NCI-H524 treated with DMSO at 0.1 percent for 48 hours (cell line): Measurements from ENCODE around the gene AFG1L.
"Not testable (repeated sequence)": the region's sequence is repeated elsewhere in the genome, so short reads cannot be mapped to it uniquely, and the experiment has no call there.

Source experiments
- DNase-seq: peaks from one replicate; lab custom pipeline; 2025; lab: John Stamatoyannopoulos, UW

Gene AFG1L

DNA sequence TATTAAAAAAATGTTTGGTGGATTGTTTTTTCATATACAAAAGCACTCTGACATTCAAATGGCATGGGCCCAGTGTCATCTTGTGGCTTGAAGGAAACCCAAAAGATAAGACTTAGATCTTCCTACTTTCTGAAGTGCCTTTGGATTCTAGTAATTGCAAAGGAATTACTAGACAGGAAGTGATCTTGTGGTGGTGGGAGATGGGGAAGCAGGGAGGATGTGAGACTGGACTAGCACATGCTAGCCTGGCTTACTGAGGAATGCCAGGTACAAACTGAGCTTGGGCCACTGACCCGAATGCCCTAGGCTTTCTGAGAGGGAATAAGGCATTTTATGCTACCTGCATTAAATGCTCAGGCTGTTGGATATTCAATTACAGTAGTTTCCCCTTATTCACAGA lies 59.0 kb downstream of the AFG1L start:
- DNase-seq: no peak

DNA sequence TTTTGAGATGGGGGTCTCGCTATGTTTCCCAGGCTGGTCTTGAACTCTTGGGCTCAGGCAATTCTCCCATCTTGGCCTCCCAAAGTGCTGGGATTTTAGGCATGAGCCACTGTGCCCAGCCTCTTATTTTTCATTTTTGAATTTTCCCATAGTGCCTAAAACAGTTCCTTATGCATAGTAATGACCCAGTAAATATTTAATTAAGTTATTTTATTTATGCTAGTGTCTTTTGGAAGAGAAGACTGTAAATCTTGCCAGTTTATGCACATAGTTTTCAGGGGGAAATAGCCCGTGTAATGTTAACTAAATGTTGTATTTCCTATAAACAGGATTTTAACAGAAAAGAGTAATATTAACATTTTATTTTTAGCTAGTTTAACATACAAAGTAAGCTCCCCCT lies 60.3 kb downstream of the AFG1L start:
- DNase-seq: no peak

- no peak for DNase-seq
Measured at GRCh38 chr6:108355890-108356289, 61.0 kb downstream of the AFG1L start.

DNA sequence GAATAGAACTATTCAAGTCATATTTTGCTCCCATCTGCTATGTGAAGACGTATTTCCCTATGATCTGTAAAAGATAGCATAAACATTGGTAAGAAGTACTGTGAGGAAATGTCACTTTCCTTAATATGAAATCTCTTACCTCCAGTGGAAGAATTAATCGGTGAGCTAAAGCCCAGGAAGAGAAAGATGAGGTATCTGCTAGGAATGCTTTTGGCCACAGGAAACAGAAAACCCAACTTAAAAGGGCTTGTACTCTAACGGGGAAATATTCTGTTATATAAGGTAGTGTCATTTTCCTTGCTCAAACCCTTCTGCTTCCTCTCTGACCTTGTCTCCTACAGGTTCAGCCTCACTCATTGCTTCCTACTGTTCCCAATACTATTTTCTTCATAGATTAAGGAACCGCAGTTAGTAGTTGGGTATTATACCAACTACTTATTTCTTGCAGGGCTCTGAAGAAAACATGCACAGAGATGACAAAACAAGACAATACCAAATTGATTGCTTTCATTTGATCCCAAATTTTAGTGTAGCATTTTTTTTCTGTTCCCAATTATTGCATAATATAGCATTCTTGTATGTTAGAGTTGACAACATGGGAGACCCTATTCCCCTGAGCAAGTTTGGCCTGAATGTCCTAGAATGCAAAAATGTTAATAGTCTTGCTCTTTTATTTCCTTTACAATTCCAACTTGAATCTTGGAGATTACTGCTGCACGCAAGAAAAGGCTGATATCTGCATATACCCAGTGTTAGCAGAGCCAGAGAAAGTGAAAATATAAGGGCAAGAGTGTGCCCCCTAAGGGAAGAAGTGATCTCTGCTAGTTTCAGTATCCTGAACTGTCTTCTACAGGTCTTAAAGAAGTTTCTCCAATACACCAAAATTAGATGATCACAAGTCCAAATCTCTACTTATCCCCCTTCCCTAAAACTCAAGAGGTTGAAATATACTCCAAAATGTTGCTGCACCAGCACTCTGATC lies 65.3 kb downstream of the AFG1L start:
- DNase-seq: no peak

DNA sequence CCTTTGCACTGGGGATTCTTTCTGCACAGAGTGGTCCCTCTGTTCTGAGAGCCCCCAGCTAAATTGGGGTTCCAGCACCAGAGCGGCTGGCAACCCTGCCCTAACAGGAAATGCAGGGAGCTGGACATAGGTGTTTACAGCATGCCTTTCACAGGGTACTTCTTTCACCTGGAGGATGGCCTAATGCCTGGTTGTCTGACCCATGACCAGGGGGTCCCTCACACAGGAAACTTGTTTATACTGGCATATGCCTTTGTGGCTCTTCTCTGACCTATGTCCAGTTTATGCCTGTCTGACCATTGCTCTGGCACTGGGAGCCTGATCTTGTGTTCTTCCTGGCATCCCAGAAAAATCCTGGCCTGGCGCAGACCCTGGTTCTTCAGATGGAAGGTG lies 66.1 kb downstream of the AFG1L start:
- DNase-seq: no peak

DNA sequence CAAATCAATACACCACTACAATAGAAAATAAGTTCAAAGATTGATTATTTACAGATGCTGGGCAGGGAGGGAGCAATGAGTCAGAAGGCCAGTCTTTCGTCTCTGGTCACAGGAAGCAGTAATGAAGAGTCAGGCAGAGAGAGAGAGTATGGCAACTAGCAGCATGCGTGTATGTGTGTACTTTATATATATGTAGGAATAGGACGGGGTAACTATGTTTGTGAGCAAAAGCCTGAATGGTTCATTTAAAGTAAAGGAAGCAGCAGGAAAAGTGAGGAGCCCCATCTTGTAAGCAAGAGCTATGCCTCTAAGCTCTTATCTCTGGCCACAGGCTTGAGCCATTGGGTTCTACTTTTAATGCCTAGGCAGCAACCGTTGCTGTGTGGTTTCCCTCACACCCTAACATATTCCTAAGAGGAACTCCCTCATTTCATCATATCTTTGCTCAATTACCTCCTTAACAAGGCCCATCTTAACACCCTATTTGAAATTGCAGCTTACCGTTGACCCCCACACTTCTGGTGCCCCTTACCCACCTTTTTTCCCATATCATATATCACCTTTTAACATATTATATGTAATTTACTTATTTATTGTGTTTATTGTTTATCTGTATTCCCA lies 66.6 kb downstream of the AFG1L start:
- no peak for DNase-seq

- no peak for DNase-seq
Measured at GRCh38 chr6:108362455-108362854, 67.6 kb downstream of the AFG1L start.

DNA sequence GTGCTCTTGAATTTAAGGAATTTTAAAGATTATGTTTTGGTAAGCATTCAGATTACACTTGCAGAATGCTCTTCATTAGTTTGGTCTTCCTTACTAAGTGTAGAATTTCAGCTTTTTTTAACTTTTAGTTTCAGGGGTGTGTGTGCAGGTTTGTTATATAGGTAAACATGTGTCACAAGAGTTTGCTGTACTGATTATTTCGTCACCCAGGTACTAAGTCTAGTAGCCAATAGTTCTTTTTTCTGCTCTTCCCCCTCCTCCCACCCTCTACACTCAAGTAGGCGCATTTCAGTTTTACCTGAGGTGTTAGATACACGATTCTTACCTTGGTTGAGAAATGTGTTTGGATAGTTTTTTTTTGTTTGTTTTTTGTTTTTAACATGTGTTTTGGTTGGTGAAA lies 68.3 kb downstream of the AFG1L start:
- DNase-seq: no peak

DNA sequence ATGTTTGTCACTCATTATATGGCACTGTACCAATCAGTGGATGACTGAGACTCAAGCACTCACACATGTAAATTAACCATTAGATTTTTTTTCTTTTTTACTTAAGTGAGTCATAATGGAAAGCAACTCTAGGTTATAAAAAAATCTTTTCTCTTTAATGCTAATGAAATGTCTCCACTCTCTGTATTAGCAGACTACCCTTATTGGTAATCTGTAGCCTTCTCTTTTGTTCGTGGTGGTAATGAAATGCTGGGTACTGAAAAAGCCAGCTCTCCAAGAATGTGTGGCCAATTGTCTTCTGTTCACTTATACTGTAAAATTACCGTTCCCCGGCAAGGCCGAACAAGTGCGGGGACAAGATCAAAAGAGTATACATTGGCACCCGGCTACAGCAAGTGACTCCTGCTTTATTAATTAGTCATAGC lies 69.0 kb downstream of the AFG1L start:
- DNase-seq: no peak

DNA sequence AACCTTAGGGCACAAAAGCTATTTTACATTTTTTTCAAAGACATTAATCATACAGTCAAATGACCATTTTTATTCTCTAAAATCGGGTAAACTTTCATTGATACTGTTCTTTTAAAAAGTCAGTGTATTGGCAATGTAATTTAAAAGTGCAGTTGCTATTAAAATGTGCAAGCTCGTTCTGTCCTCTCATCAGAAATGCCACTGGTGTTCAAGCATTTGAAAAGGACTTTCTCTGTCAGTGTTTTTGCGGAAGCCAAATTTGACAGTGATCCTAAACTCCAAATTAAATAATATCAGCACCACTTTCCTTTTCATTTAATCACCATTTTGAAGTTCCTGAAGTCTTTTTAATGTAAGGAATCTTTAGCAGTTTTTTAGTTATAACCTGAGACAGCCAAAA lies 69.6 kb downstream of the AFG1L start:
- DNase-seq: no peak

DNA sequence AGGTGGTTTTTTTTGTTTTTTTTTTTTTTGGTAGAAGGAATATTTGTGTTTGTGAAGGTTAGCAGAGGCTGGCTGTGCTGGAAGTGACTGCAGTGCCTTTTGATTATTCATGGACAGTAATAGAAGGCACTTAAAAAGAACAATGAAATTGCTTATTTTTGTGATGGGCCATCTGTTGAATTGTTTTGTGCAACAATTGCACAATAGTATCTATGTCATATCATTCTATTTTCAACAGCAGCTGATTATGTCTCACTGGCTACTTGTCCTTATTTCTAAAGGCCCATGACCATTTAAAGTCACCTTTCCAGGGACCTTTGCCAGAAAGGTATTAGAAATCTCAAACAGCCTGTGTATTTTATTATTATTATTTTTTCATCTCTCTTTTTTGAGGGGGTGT lies 70.6 kb downstream of the AFG1L start:
- no peak for DNase-seq

DNA sequence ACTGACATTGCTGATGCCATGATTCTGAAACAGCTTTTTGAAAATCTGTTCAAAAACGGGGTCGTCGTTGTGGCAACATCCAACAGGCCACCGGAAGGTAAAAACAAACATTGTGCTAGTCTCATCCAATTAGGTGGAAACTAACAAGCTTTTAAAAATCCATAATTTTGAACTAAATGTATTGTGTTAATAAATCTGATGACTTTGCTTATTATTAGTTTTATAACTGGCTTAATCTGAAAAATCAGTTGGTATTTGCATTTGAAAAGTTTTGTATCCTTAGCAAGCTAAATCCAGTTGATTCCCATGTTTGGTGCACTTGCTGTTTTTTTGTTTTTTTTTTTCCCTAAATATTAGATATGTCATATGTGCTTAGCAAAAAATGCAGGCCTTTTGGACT lies 71.4 kb downstream of the AFG1L start:
- no peak for DNase-seq

DNA sequence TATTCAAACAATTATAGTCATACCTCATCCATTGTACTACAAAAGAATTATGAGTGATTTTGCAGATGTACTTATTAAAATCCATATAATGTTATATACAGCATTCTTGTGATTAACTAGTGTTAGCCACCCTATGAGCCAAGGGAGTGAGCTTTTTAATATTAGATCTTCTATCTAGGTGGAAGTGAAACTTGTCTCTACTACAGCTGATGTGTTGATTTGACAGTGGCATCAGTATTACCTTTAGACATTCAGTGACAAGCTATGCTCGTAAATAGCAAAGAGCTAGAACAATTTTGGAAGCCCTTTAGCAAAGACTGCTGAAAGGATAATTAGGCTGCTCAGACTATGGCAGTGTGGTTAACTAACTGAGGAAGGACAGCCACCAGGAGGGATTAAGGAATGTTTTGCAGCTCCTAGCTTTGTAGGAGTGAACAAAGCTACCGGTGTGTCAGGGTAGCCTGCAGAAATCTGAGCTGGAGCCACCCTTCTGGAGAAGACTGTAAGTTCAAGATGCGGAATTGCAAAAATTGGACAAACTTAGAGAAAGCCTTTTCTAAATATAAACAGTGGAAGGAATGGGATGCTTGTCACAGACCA lies 73.7 kb downstream of the AFG1L start:
- no peak for DNase-seq

DNA sequence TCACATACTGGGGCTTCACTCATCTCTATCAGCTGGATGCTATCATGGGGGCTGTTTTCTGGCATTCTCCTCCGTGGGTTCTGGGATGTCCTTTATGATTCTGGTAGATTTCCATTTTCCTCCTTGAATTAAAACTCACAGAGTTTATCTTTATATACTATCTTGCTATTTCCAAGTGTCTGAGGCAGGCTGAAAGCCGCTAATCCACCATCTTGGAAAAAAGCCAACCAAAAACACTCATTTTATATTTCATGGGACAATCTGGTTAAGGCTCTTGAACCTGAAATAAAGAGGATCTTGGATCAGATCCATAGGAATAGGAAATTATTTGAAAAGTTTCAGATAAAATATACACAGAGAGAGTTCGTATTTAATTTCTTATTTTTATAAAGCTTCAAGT lies 86.0 kb downstream of the AFG1L start:
- DNase-seq: peak; percentile 5

GRCh38 chr6:108383981-108384380 lies 89.1 kb downstream of the AFG1L start:
- DNase-seq: no peak

DNA sequence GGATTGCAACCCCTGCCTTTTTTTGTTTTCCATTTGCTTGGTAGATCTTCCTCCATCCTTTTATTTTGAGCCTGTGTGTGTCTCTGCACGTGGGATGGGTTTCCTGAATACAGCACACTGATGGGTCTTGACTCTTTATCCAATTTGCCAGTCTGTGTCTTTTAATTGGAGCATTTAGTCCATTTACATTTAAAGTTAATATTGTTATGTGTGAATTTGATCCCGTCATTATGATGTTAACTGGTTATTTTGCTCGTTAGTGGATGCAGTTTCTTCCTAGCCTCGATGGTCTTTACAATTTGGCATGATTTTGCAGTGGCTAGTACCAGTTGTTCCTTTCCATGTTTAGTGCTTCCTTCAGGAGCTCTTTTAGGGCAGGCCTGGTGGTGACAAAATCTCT lies 94.3 kb downstream of the AFG1L start:
- DNase-seq: not testable (repeated sequence)

- no peak for DNase-seq
Measured at GRCh38 chr6:108395297-108395696, 100.4 kb downstream of the AFG1L start.

- no peak for DNase-seq
Measured at GRCh38 chr6:108403236-108403635, 108.4 kb downstream of the AFG1L start.

- no peak for DNase-seq
Measured at GRCh38 chr6:108406943-108407342, 112.1 kb downstream of the AFG1L start.

DNA sequence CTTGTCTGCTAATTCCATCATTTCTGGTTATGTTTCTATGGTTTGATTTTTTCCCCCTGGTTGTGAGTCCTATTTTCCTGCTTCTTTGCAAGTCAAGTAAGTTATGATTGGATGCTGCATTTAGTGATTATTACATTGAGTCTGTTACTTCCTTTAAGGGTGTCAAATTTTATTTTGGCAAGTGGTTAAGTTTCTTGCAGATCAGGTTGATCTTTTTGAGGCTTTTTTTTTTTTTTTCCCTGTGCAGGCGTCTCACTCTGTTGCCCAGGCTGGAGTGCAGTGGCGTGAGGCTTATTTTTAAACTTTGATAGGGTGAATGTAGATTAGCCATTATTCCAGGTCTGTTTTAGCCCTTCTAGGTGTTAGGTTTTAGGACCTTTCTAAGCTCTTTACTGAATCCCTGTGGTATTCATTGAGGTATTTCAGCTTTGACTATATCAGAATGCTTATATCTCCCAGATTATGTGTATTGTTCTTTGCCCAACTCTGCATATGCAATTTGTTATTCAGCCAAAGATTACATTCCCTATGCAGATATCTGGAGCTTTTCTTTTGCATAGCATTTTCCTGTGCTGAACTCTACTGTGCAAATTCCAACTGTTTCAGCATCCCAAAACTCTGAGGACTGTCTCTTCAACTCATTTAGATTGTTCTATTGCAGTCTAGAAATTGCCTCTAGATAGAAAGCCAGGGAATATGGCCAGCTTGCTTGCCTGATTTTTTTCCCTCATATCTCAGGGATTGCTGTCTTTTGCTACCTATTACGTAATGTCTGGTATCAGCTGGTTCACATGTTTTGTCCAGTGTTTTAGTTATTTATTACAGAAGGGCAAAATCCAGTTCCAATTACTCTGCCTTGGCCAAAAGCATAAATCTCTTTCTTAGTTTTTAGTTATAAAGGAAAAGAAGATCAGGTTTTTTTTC lies 113.3 kb downstream of the AFG1L start:
- DNase-seq: no peak

- DNase-seq: no peak
Measured at GRCh38 chr6:108408861-108409260, 114.0 kb downstream of the AFG1L start.
